ENCODE measurements around the gene TRIM52. TPM values are rescaled to one million over a fixed set of nuclear protein-coding genes. Genes with fewer than 3 reads are reported as not detected.

The TRIM52 gene
- total and polyA plus RNA-seq, 9 of the 15 experiments (the other 6 are each of a cell fraction or from before 2014, with no cell fraction given): 3.3 to 21.9 (median 13.5) TPM

GRCh38 chr5:181217111-181217802 lies 43.7 kb downstream of the TRIM52 start (continued):
- TF ChIP-seq ESRRB (CRISPR knock-in tag; IDR thresholded peaks at IDR 0.05; ENCODE audit: borderline replicate concordance) (no peak), ZBTB2 (IDR thresholded peaks at IDR 0.05) (no peak), ATF6 (CRISPR knock-in tag; IDR thresholded peaks at IDR 0.05) (no peak), PRPF4 (IDR thresholded peaks at IDR 0.05; ENCODE audit: insufficient read depth, low read depth, low read length, poor library complexity, severe bottlenecking) (no peak), CREB1 (IDR thresholded peaks at IDR 0.05) (0 out of 2 replicates have a peak, but pooled peaks have one; percentile 14), CREB1 (CRISPR knock-in tag; IDR thresholded peaks at IDR 0.05) (no peak), BRD4 (IDR thresholded peaks at IDR 0.05) (no peak), SRF (CRISPR knock-in tag; IDR thresholded peaks at IDR 0.05) (no peak), HDGF (IDR thresholded peaks at IDR 0.05) (no peak), KAT2B (IDR thresholded peaks at IDR 0.05; ENCODE audit: low read depth, low read length) (no peak), SETDB1 (IDR thresholded peaks at IDR 0.05; ENCODE audit: low read length) (no peak), HDAC1 (IDR thresholded peaks at IDR 0.05) (peak in 1 of 2 experiments; percentile 56; a peak in 1 of 4 replicates), ELF4 (CRISPR knock-in tag; IDR thresholded peaks at IDR 0.05) (no peak), SMAD3 (CRISPR knock-in tag; conservative IDR thresholded peaks at IDR 0.05) (no peak), ZNF76 (CRISPR knock-in tag; IDR thresholded peaks at IDR 0.05; ENCODE audit: borderline replicate concordance) (no peak), ZNF3 (CRISPR knock-in tag; IDR thresholded peaks at IDR 0.05) (no peak), NRF1 (conservative IDR thresholded peaks at IDR 0.05 in 1 of 2, IDR thresholded peaks at IDR 0.05 in 1 of 2) (peak in 1 of 2 experiments; percentile 40; a peak in 1 of 4 replicates), RBM39 (optimal IDR thresholded peaks at IDR 0.05; ENCODE audit: low read depth, low read length) (peak; percentile 14), ZNF354B (CRISPR knock-in tag; IDR thresholded peaks at IDR 0.05) (no peak)
- TF ChIP-seq, protein P1, sequence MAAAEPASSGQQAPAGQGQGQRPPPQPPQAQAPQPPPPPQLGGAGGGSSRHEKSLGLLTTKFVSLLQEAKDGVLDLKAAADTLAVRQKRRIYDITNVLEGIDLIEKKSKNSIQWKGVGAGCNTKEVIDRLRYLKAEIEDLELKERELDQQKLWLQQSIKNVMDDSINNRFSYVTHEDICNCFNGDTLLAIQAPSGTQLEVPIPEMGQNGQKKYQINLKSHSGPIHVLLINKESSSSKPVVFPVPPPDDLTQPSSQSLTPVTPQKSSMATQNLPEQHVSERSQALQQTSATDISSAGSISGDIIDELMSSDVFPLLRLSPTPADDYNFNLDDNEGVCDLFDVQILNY (CRISPR knock-in tag; IDR thresholded peaks at IDR 0.05): peak; percentile 63; the same call in 1 of the 2 replicates
- TF ChIP-seq, protein P2, sequence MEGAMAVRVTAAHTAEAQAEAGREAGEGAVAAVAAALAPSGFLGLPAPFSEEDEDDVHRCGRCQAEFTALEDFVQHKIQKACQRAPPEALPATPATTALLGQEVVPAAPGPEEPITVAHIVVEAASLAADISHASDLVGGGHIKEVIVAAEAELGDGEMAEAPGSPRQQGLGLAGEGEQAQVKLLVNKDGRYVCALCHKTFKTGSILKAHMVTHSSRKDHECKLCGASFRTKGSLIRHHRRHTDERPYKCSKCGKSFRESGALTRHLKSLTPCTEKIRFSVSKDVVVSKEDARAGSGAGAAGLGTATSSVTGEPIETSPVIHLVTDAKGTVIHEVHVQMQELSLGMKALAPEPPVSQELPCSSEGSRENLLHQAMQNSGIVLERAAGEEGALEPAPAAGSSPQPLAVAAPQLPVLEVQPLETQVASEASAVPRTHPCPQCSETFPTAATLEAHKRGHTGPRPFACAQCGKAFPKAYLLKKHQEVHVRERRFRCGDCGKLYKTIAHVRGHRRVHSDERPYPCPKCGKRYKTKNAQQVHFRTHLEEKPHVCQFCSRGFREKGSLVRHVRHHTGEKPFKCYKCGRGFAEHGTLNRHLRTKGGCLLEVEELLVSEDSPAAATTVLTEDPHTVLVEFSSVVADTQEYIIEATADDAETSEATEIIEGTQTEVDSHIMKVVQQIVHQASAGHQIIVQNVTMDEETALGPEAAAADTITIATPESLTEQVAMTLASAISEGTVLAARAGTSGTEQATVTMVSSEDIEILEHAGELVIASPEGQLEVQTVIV (CRISPR knock-in tag; IDR thresholded peaks at IDR 0.05; ENCODE audit: borderline replicate concordance): no peak
